Sigmoid colon (tissue), 7 donors: Measurements from ENCODE around the gene NCOA7. TPM values are rescaled to one million over a fixed set of nuclear protein-coding genes. Genes with fewer than 3 reads are reported as not detected.

ENCODE experiments used
- DNase-seq: peaks from one replicate; pipeline ENCODE4 v3.0.0-alpha.2; 2019
- H3K27ac ChIP-seq, 4 donors: fragments of 200-600 bp; sonication (generic); one replicate each; pipeline ENCODE4 v1.5.1; 2016 to 2019; ENCODE audit warnings: mild to moderate bottlenecking in 1 of 4
- H3K27me3 ChIP-seq, 3 donors: fragments of 200-600 bp; sonication (generic); one replicate each; pipeline ENCODE4 v1.5.1; 2019; ENCODE audit warnings: mild to moderate bottlenecking in 1 of 3
- H3K36me3 ChIP-seq, 4 donors: fragments of 200-600 bp; sonication (generic); one replicate each; pipeline ENCODE4 v1.5.1; 2016 to 2019
- H3K4me1 ChIP-seq, 4 donors: fragments of 200-600 bp; sonication (generic); one replicate each; pipeline ENCODE4 v1.5.1; 2017 to 2019
- H3K4me3 ChIP-seq, 4 donors: fragments of 200-600 bp; sonication (generic); one replicate each; pipeline ENCODE4 v1.5.1; 2017 to 2019; ENCODE audit warnings: mild to moderate bottlenecking in 2 of 4, moderate library complexity in 1 of 4
- H3K9me3 ChIP-seq, 4 donors: fragments of 200-600 bp in 3 of 4; sonication (generic) in 3 of 4; one replicate each; pipeline versions ENCODE4 v1.5.1 to v1.6.1; 2013 to 2019
- CTCF ChIP-seq, 4 experiments: fragments of 450-650 bp in 3 of 4; fragments of 200-600 bp in 1 of 4; IDR thresholded peaks; one replicate each; pipeline ENCODE4 v1.5.1; 2016 to 2019; ENCODE audit warnings: antibody characterized with exemption in 4 of 4, mild to moderate bottlenecking in 3 of 4, moderate library complexity in 2 of 4
- EP300 ChIP-seq, 4 donors: sonication (generic); formaldehyde crosslinking; IDR thresholded peaks; one replicate each; pipeline ENCODE4 v1.6.1; 2017; ENCODE audit warnings: antibody characterized with exemption in 4 of 4
- POLR2A ChIP-seq, 2 donors: fragments of 450-650 bp; IDR thresholded peaks; one replicate each; pipeline ENCODE4 v1.6.1; 2016; ENCODE audit warnings: antibody characterized with exemption in 2 of 2, mild to moderate bottlenecking in 2 of 2, moderate library complexity in 2 of 2
- POLR2AphosphoS5 ChIP-seq, 4 donors: sonication (generic); formaldehyde crosslinking; IDR thresholded peaks; one replicate each; pipeline ENCODE4 v1.6.1; 2017; ENCODE audit warnings: antibody characterized with exemption in 4 of 4
- WGBS, 2 donors: extraction: QIAGEN DNeasy Blood & Tissue Kit; methylation state at CpG; one replicate each; pipeline ENCODE4 v1.1.7; 2013; 5-methylcytosine and 5-hydroxymethylcytosine counted together
- intact Hi-C: fragments of 100-400 bp; cut with DNase I; formaldehyde crosslinking; loops from one replicate; pipeline ENCODE4 v1.15.1; 2023
- polyA plus RNA-seq, 3 donors: library from polyadenylated mRNA; stranded (reverse); fragments of 200-250 nt; gene quantifications; one replicate each; pipeline ENCODE4 v1.2.3, GENCODE V29; 2013
- total RNA-seq, 4 donors: library from RNA; depleted of rRNA; stranded (reverse); fragments of >200 nt; gene quantifications; one replicate each; pipeline ENCODE4 v1.1.0, GENCODE V29; 2016
- donor health status: healthy with polysubstance abuse.
- donor health status: Bipolar disorder and iron deficiency.
- donor health status: healthy.

The NCOA7 gene
- total and polyA plus RNA-seq, 7 donors: 15.6 to 48.3 (median 27.5) TPM

DNA sequence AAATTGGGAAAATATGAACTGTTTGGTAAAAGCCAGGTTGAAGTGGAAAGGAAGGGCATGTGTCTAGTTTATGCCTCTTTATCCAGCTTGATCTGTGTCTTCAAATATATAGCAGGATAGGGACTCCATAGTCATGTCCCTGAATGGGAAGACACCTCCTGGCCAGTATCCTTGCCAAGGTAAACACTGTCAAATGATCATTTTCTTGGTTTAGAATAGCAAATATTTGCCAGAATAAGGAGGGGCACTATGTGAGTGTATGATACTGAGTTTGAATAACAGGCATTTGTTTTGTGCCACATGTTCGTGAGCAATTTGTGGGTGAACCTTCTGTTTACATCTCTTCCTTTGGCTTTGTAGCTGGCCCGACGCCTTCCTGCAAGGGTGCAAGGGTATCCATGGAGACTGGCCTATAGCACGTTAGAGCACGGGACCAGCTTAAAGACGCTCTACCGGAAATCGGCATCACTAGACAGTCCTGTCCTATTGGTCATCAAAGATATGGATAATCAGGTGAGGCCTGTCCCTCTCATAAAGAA, 131.6 kb downstream of the NCOA7 start:
- no peak for DNase-seq
- TF ChIP-seq POLR2AphosphoS5 (IDR thresholded peaks at IDR 0.05) (no peak), POLR2A (IDR thresholded peaks at IDR 0.05) (no peak), CTCF (IDR thresholded peaks at IDR 0.05) (no peak)
- H3K4me1 ChIP-seq: no peaks in the 10 kb centered on the region
- no peaks in the 10 kb centered on the region for H3K9me3 ChIP-seq
- H3K27me3 ChIP-seq: no peaks in the 10 kb centered on the region
- no peak overlapping the region for H3K4me3 ChIP-seq
- H3K36me3 ChIP-seq: peaks cover 5 to 63% (median 13%) of the 10 kb centered on the region in 4 donors
- H3K27ac ChIP-seq: no peak overlapping the region
- intact Hi-C loops: no loop called here
- WGBS, 2 donors: 21 to 72% methylated on average over 8 of the region's 8 CpGs

DNA sequence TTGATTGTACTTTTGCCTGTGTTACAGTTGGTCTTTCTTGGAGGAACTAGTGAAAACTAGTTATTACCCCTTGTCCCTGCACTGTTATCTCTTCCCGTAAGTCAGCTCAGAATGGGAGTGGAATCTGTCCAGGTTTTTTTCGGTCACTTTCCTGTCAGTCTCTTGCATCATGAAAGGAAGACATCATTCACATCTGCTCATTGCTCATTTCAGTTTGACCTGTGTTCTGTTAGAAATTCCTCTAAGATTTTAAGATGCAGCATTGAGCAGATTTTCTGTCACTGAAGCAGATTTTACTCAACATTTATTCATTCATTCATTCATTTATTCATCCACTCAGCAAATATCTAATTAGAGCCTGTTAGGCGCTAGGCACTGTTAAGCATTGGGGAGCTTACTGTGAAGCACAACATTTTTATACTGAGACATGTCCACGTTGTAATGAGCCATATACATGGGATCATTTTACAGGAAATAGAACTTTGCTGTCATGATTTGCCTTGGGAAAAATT, 132.7 kb downstream of the NCOA7 start:
- no peaks in the 10 kb centered on the region for H3K9me3 ChIP-seq
- H3K27me3 ChIP-seq: no peaks in the 10 kb centered on the region
- no peak overlapping the region for H3K4me3 ChIP-seq
- no peak for DNase-seq
- TF ChIP-seq CTCF (IDR thresholded peaks at IDR 0.05) (no peak), EP300 (IDR thresholded peaks at IDR 0.05) (no peak), POLR2AphosphoS5 (IDR thresholded peaks at IDR 0.05) (no peak), POLR2A (IDR thresholded peaks at IDR 0.05) (no peak)
- WGBS, 2 donors: 38 to 62% methylated on average over 4 of the region's 4 CpGs
- intact Hi-C loops: no loop called here
- no peak overlapping the region for H3K27ac ChIP-seq
- H3K36me3 ChIP-seq: peaks cover 6 to 63% (median 14%) of the 10 kb centered on the region in 4 donors
- H3K4me1 ChIP-seq: no peaks in the 10 kb centered on the region

- no peaks in the 10 kb centered on the region for H3K27me3 ChIP-seq
- no peak for TF ChIP-seq POLR2A (IDR thresholded peaks at IDR 0.05)
- TF ChIP-seq POLR2AphosphoS5 (IDR thresholded peaks at IDR 0.05): no peak
- no peak for TF ChIP-seq EP300 (IDR thresholded peaks at IDR 0.05)
- TF ChIP-seq CTCF (IDR thresholded peaks at IDR 0.05): no peak
- intact Hi-C loops: no loop called here
- H3K4me3 ChIP-seq: no peak overlapping the region
- H3K36me3 ChIP-seq: peaks cover 6 to 68% (median 14%) of the 10 kb centered on the region in 4 donors
- H3K9me3 ChIP-seq: no peaks in the 10 kb centered on the region
- WGBS, 2 donors: 48 to 53% methylated on average over 2 of the region's 2 CpGs
- H3K4me1 ChIP-seq: no peaks in the 10 kb centered on the region
- H3K27ac ChIP-seq: no peak overlapping the region
- DNase-seq: no peak
Measured at GRCh38 chr6:125924169-125924568, 133.4 kb downstream of the NCOA7 start.

GRCh38 chr6:125924697-125925358, 134.1 kb downstream of the NCOA7 start:
- WGBS, 2 donors: 90 to 97% methylated on average over 2 of the region's 2 CpGs
- Histone ChIP-seq H3K4me1 (no peaks in the 10 kb centered on the region), H3K27me3 (no peaks in the 10 kb centered on the region), H3K9me3 (no peaks in the 10 kb centered on the region), H3K36me3 (peaks cover 6 to 68% (median 14%) of the 10 kb centered on the region in 4 donors), H3K4me3 (no peak overlapping the region), H3K27ac (no peak overlapping the region)
- no peak for TF ChIP-seq CTCF (IDR thresholded peaks at IDR 0.05)
- no peak for DNase-seq
- intact Hi-C loops: no loop called here
